PC-9 (cell line): ENCODE measurements around the gene TRIM40. TPM values are rescaled to one million over a fixed set of nuclear protein-coding genes. Genes with fewer than 3 reads are reported as not detected.

Source experiments
- BruUV-seq: library from RNA; stranded (reverse); fragments of 400-500 nt; replicated peaks from 2 replicates; lab custom pipeline; 2021; lab: Mats Ljungman, UMichigan
- CTCF ChIA-PET: fragments of 300-600 bp; sonication (Branson Sonifier 250); formaldehyde crosslinking; loops from one replicate; lab custom pipeline; 2022; ENCODE audit warnings: antibody characterized with exemption; lab: Charles Lee
- POLR2A ChIA-PET: fragments of 300-600 bp; sonication (Branson Sonifier 250); formaldehyde crosslinking; loops from one replicate; lab custom pipeline; 2022; ENCODE audit warnings: antibody characterized with exemption; ENCODE audit not compliant: unreplicated experiment; lab: Charles Lee
- DNase-seq, 2 experiments: peaks; one replicate each; pipeline versions ENCODE4 v3.0.0 to v3.0.0-alpha.2; 2015 to 2022; ENCODE audit warnings: mixed read lengths in 1 of 2
- H2AFZ ChIP-seq: fragments of 200-600 bp; sonication (generic); 2 replicates; pipeline ENCODE4 v1.8.1; 2017; ENCODE audit warnings: antibody characterized with exemption
- H3F3A ChIP-seq: fragments of 200-600 bp; sonication (generic); 2 replicates; pipeline ENCODE4 v1.8.1; 2017; ENCODE audit warnings: antibody characterized with exemption, mild to moderate bottlenecking, low read depth; ENCODE audit not compliant: insufficient read depth
- H3K27ac ChIP-seq: fragments of 200-600 bp; sonication (generic); 2 replicates; pipeline ENCODE4 v1.6.1; 2016; ENCODE audit warnings: mixed run types
- H3K27me3 ChIP-seq: fragments of 200-600 bp; sonication (generic); 2 replicates; pipeline ENCODE4 v1.6.1; 2016; ENCODE audit warnings: low read depth, mixed run types; ENCODE audit not compliant: insufficient read depth
- H3K36me3 ChIP-seq: fragments of 200-600 bp; sonication (generic); 2 replicates; pipeline ENCODE4 v1.6.1; 2016; ENCODE audit warnings: low read depth, mixed run types
- H3K4me1 ChIP-seq: fragments of 200-600 bp; sonication (generic); replicated peaks from 2 replicates; pipeline ENCODE4 v1.6.1; 2016; ENCODE audit warnings: mixed run types; ENCODE audit not compliant: insufficient read depth
- H3K4me2 ChIP-seq: fragments of 200-600 bp; sonication (generic); 2 replicates; pipeline ENCODE4 v1.6.1; 2017; ENCODE audit warnings: mixed run types
- H3K4me3 ChIP-seq: fragments of 200-600 bp; sonication (generic); 2 replicates; pipeline ENCODE4 v1.6.1; 2016; ENCODE audit warnings: mixed run types
- H3K79me2 ChIP-seq: fragments of 200-600 bp; sonication (generic); 2 replicates; pipeline ENCODE4 v1.6.1; 2017; ENCODE audit warnings: low read depth, mixed run types
- H3K9me2 ChIP-seq: fragments of 200-600 bp; sonication (generic); 2 replicates; pipeline ENCODE4 v1.8.1; 2017; ENCODE audit warnings: mild to moderate bottlenecking; ENCODE audit not compliant: insufficient read depth
- H3K9me3 ChIP-seq: fragments of 200-600 bp; sonication (generic); 2 replicates; pipeline ENCODE4 v1.8.1; 2016; ENCODE audit warnings: low read depth; ENCODE audit not compliant: insufficient read depth
- H4K20me1 ChIP-seq: fragments of 200-600 bp; sonication (generic); 2 replicates; pipeline ENCODE4 v1.8.1; 2017; ENCODE audit not compliant: insufficient read depth
- EZH2 ChIP-seq: fragments of 200-600 bp; sonication (generic); IDR thresholded peaks from 2 replicates; pipeline ENCODE4 v1.8.0; 2017; ENCODE audit warnings: antibody characterized with exemption, low read depth
- intact Hi-C: fragments of 100-400 bp; cut with micrococcal nuclease; formaldehyde crosslinking; loops from one replicate; pipeline ENCODE4 v1.10.0; 2022; ENCODE audit not compliant: unreplicated experiment
- total RNA-seq: library from RNA; stranded (reverse); gene quantifications from 2 replicates; pipeline ENCODE4 v1.2.3, GENCODE V29; 2021
- TF ChIP-seq, protein P1 (sequence below): fragments of 200-600 bp; sonication (generic); conservative IDR thresholded peaks from 2 replicates; pipeline ENCODE4 v1.6.1; 2017; ENCODE audit warnings: mixed run types, antibody characterized with exemption, mild to moderate bottlenecking, moderate library complexity

TRIM40 gene
- total RNA-seq, 1 experiment from 2014 or later = not detected

DNA sequence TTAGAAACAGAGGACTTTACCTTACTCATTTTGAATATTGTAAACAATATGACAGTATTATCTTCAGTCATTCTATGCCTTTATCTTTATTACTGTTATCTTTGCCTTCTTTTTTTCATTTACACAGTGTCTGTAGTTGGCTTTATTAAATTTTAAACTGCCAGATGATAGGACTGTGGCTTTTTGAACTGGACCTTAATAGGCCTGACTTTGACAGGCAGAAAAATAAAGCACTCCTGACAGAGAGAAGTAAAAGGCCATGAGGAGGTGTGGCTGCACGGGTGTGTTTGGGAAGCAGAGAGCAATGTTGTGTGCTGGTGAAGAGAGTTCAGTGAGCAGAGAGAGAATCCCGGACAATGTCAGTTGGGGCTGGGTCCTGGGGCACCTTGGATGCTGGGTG is 7.8 kb downstream of the TRIM40 start:
- H3K27me3 ChIP-seq = no peaks in the 10 kb centered on the region
- no peak overlapping the region for H3K4me2 ChIP-seq
- ChIA-PET POLR2A (interaction anchor here (0.6 to 0.9 kb wide), 2 partner anchors 37 to 796 kb away, joined by 3 to 6 read pairs; no protein-coding TSS in a partner anchor), CTCF (no interaction called here)
- BruUV-seq = no TSS peak
- TF ChIP-seq, protein P1, sequence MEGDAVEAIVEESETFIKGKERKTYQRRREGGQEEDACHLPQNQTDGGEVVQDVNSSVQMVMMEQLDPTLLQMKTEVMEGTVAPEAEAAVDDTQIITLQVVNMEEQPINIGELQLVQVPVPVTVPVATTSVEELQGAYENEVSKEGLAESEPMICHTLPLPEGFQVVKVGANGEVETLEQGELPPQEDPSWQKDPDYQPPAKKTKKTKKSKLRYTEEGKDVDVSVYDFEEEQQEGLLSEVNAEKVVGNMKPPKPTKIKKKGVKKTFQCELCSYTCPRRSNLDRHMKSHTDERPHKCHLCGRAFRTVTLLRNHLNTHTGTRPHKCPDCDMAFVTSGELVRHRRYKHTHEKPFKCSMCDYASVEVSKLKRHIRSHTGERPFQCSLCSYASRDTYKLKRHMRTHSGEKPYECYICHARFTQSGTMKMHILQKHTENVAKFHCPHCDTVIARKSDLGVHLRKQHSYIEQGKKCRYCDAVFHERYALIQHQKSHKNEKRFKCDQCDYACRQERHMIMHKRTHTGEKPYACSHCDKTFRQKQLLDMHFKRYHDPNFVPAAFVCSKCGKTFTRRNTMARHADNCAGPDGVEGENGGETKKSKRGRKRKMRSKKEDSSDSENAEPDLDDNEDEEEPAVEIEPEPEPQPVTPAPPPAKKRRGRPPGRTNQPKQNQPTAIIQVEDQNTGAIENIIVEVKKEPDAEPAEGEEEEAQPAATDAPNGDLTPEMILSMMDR = no peak
- TF ChIP-seq EZH2 = no peak
- no peak for DNase-seq
- no peaks in the 10 kb centered on the region for H3F3A ChIP-seq
- H3K79me2 ChIP-seq = no peaks in the 10 kb centered on the region
- no peaks in the 10 kb centered on the region for H4K20me1 ChIP-seq
- H3K4me3 ChIP-seq = no peak overlapping the region
- no peaks in the 10 kb centered on the region for H3K9me3 ChIP-seq
- no peak overlapping the region for H2AFZ ChIP-seq
- no peaks in the 10 kb centered on the region for H3K36me3 ChIP-seq
- H3K27ac ChIP-seq = no peak overlapping the region
- intact Hi-C loops = no loop called here
- no peaks in the 10 kb centered on the region for H3K9me2 ChIP-seq
- H3K4me1 ChIP-seq = no peaks in the 10 kb centered on the region

DNA sequence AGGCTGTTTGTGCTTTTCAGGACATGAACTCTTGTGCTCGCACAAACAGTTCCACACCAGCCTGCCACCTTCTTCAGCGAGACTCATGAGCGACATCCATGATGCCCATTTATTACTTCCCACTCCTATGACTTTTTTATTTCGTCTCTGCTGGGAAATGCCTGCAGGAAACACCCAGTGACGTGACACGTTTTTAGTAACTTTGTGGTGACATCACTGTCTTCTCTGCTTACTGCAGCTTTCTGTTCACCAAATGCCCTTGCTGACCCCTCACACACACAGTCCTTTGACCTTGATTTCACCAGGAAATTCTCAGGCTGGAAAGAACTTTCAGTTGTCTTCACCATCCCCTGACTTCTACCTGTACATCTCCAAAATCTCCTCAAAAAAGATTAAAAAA is 8.9 kb downstream of the TRIM40 start:
- ChIA-PET CTCF (no interaction called here), POLR2A (interaction anchor here (0.9 kb wide), 1 partner anchor 795 kb away, joined by 6 read pairs; no protein-coding TSS in a partner anchor)
- H4K20me1 ChIP-seq = no peaks in the 10 kb centered on the region

DNA sequence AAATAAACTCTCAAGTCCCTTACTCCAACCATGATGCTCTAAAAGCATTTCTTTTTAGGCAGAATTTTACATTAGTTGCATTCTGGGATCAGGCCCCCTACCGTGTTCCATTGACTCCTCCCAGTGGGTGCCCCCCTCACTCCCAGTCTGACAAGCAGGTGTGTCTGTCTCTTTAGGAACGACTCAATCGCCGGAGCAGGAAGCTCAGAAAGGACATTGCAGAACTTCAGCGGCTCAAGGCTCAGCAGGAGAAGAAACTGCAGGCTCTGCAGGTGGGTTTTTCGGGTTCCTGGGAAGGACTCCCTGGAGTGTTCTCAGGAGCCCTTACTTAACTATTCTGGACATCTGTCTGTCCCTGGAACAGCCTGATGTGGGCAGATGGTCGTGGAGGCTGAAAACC is 9.9 kb downstream of the TRIM40 start:
- ChIA-PET CTCF (no interaction called here), POLR2A (no interaction called here)
- H2AFZ ChIP-seq = no peak overlapping the region
- H3K36me3 ChIP-seq = no peaks in the 10 kb centered on the region
- TF ChIP-seq, protein P1 = no peak
- no peak for TF ChIP-seq EZH2
- intact Hi-C loops = no loop called here
- no peaks in the 10 kb centered on the region for H3K27me3 ChIP-seq
- H3K9me3 ChIP-seq = no peaks in the 10 kb centered on the region
- BruUV-seq = no TSS peak
- H3K9me2 ChIP-seq = no peaks in the 10 kb centered on the region
- H3K4me3 ChIP-seq = no peak overlapping the region
- no peaks in the 10 kb centered on the region for H3F3A ChIP-seq
- no peaks in the 10 kb centered on the region for H3K4me1 ChIP-seq
- no peak overlapping the region for H3K4me2 ChIP-seq
- no peak overlapping the region for H3K27ac ChIP-seq
- H3K79me2 ChIP-seq = no peaks in the 10 kb centered on the region
- DNase-seq = no peak
- H4K20me1 ChIP-seq = no peaks in the 10 kb centered on the region

More for the DNA sequence above, 8.9 kb downstream of the TRIM40 start:
- Histone ChIP-seq H3K4me2 (no peak overlapping the region), H3K27me3 (no peaks in the 10 kb centered on the region), H3K9me3 (no peaks in the 10 kb centered on the region), H3K36me3 (no peaks in the 10 kb centered on the region), H3F3A (no peaks in the 10 kb centered on the region), H3K27ac (no peak overlapping the region), H3K9me2 (no peaks in the 10 kb centered on the region), H3K4me3 (no peak overlapping the region), H3K4me1 (no peaks in the 10 kb centered on the region), H3K79me2 (no peaks in the 10 kb centered on the region), H2AFZ (no peak overlapping the region)
- DNase-seq = no peak
- TF ChIP-seq EZH2 = no peak
- TF ChIP-seq, protein P1 = no peak
- BruUV-seq = no TSS peak
- intact Hi-C loops = no loop called here
